ENCODE data around the gene UBE2D2. TPM values are rescaled to one million over a fixed set of nuclear protein-coding genes. Genes with fewer than 3 reads are reported as not detected.

UBE2D2 gene
- polyA plus RNA-seq, 2 of the 4 experiments (the other 2 are of a cell fraction): 74.8 to 115 TPM

DNA sequence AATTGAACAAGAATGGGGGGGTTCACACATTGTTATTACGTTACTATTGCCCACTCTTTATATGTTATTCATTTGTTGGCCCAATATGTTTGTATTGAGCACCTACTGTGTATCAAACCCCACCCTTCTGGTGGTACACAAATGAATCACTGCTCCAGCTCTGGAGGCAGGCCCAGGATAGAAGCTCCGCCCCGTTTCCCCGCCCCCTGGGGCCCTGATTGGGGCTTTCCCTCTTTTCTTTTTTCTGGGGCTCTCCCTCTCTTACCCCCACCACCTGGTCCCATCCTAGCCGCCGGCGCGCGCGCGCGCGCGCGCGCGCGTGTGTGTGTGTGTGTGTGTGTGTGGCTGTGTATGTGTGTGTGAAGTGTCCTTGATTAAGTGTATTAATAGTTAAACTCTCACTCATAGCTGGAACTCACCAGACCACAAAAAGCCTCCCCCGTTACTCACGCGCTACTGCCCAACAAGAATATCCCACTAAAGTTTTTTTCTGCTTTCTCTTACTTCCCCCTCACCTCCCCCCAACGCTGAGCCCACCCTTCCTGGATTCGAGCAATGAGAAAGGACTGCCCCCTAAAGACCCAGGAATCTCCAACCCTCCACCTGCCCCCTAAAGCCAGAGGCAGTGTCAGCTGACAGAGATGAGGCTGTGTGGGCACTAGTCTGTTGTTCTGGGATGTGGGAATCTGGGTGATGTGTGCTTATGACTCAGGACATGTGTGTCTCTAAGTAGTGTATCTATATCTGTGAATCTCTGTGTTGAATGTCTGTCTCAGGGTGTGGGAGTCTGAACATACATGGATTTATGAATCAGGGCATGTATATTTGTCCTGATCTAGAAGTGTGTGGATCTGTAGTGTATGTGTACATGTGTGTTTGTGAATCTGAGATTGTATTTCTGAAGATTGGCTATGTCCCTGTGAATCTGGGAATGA is 91.0 kb downstream of the UBE2D2 start:
- ChIA-PET POLR2A (interaction anchor here (0.7 to 2.3 kb wide), 4 partner anchors 8 to 17 kb away, joined by 3 to 13 read pairs (median 4); no protein-coding TSS in a partner anchor), CTCF (interaction anchor here (0.6 to 17.1 kb wide), 5 partner anchors 17 to 725 kb away, joined by 3 to 195 read pairs (median 10); no protein-coding TSS in a partner anchor)
- Histone ChIP-seq H3K4me3 (peak overlapping the region; percentile 16; the same call in 2 of the 3 replicates), H3K9me3 (no peaks in the 10 kb centered on the region), H3K4me1 (peaks cover 81% of the 10 kb centered on the region), H3K4me2 (peak overlapping the region; percentile 99), H3K27ac (peak overlapping the region; percentile 66 to 98)
- 7% methylated on average over 23 of the region's 23 CpGs for WGBS (ENCODE audit: missing lambda C conversion rate)
- TF ChIP-seq EHF (CRISPR knock-in tag; IDR thresholded peaks at IDR 0.05) (no peak), KDM5A (IDR thresholded peaks at IDR 0.05) (no peak), RAD21 (conservative IDR thresholded peaks at IDR 0.05 in 1 of 2, IDR thresholded peaks at IDR 0.05 in 1 of 2) (no peak), USF2 (IDR thresholded peaks at IDR 0.05) (0 out of 2 replicates have a peak, but pooled peaks have one; percentile 17), ZC3H11A (IDR thresholded peaks at IDR 0.05) (no peak), ESRRA (IDR thresholded peaks at IDR 0.05; ENCODE audit: borderline replicate concordance, low read length) (no peak), CEBPB (IDR thresholded peaks at IDR 0.05) (no peak), POLR2A (IDR thresholded peaks at IDR 0.05; ENCODE audit: low read length) (no peak), FOSL2 (IDR thresholded peaks at IDR 0.05) (no peak), FOSL2 (CRISPR knock-in tag; IDR thresholded peaks at IDR 0.05) (peak; percentile 53), POLR2AphosphoS2 (conservative IDR thresholded peaks at IDR 0.05; ENCODE audit: low read length) (no peak), JUN (IDR thresholded peaks at IDR 0.05) (0 out of 5 replicates have a peak, but pooled peaks of 1 of the 2 experiments have one; percentile 28)
- TF ChIP-seq, protein P1, sequence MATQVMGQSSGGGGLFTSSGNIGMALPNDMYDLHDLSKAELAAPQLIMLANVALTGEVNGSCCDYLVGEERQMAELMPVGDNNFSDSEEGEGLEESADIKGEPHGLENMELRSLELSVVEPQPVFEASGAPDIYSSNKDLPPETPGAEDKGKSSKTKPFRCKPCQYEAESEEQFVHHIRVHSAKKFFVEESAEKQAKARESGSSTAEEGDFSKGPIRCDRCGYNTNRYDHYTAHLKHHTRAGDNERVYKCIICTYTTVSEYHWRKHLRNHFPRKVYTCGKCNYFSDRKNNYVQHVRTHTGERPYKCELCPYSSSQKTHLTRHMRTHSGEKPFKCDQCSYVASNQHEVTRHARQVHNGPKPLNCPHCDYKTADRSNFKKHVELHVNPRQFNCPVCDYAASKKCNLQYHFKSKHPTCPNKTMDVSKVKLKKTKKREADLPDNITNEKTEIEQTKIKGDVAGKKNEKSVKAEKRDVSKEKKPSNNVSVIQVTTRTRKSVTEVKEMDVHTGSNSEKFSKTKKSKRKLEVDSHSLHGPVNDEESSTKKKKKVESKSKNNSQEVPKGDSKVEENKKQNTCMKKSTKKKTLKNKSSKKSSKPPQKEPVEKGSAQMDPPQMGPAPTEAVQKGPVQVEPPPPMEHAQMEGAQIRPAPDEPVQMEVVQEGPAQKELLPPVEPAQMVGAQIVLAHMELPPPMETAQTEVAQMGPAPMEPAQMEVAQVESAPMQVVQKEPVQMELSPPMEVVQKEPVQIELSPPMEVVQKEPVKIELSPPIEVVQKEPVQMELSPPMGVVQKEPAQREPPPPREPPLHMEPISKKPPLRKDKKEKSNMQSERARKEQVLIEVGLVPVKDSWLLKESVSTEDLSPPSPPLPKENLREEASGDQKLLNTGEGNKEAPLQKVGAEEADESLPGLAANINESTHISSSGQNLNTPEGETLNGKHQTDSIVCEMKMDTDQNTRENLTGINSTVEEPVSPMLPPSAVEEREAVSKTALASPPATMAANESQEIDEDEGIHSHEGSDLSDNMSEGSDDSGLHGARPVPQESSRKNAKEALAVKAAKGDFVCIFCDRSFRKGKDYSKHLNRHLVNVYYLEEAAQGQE (IDR thresholded peaks at IDR 0.05): no peak
- peak; percentile 20 to 53; a peak in 3 of 6 replicates for ATAC-seq
- DNase-seq (ENCODE audit: low read depth in 1 of 2, low spot score in 1 of 2): peak; percentile 64 to 88
- FAIRE-seq: no peak

DNA sequence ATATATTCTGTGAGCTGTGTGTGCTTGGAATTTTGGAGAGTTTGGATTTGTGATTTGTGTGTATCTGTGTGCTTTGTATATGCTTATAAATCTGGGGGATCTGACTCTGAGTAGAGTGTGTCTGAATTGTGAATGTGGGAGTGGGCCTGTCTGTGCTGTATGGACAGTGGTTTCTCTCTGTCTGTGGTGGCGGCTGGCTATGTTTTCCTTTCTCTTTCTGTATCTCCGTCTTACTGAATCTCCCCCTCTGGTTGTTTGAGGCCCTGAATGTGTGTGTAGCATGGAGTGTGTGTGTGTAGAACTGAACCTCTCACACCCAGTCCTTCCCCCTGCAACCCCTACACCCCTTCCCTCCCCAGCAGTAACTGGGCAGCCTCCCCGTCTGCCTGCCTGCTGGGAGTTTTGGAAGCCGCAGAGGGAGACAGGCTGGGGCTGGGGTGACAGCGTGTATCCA is 91.7 kb downstream of the UBE2D2 start:
- POLR2A ChIA-PET: interaction anchor here (2.3 kb wide), 1 partner anchor 8 kb away, joined by 13 read pairs; no protein-coding TSS in a partner anchor
- CTCF ChIA-PET: interaction anchor here (1.1 to 17.1 kb wide), 7 partner anchors 18 to 134 kb away, joined by 3 to 195 read pairs (median 6); no protein-coding TSS in a partner anchor
- DNase-seq (ENCODE audit: low read depth in 1 of 2, low spot score in 1 of 2): no peak
- FAIRE-seq: no peak
- H3K9me3 ChIP-seq: no peaks in the 10 kb centered on the region
- 88% methylated on average over 5 of the region's 5 CpGs for WGBS (ENCODE audit: missing lambda C conversion rate)
- H3K27ac ChIP-seq: peak overlapping the region; percentile 55 to 98
- H3K4me3 ChIP-seq: no peak overlapping the region
- peaks cover 81% of the 10 kb centered on the region for H3K4me1 ChIP-seq
- ATAC-seq: no peak
- peak overlapping the region; percentile 99 for H3K4me2 ChIP-seq
- no peak for TF ChIP-seq CEBPB (IDR thresholded peaks at IDR 0.05)
- TF ChIP-seq RCOR1 (IDR thresholded peaks at IDR 0.05; ENCODE audit: low read depth, low read length): no peak
- TF ChIP-seq FOSL2 (IDR thresholded peaks at IDR 0.05): no peak
- TF ChIP-seq FOSL2 (CRISPR knock-in tag; IDR thresholded peaks at IDR 0.05): no peak
- TF ChIP-seq CHD2 (IDR thresholded peaks at IDR 0.05; ENCODE audit: low read length, partially characterized antibody): no peak
- TF ChIP-seq HOXB13 (CRISPR knock-in tag; IDR thresholded peaks at IDR 0.05; ENCODE audit: low read depth): no peak

DNA sequence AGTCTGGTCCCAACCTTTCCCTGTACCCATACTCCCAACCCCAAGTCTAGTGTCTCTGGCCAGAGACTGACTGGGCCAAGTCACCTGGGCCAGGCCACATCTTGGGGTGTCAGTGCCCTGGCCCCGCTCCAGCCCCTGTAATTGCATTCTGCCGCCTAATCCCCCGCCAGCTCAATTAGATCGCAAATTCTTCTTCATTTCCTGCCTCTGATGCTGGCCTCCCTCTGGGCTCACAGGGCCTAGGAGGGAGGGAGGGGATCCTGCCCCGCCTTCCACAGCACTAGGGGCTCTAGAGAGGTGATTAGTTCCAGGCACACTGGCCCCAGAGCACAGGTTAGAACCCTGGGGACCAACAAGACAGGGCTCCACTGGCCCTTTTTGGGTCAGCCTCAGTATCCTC is 92.5 kb downstream of the UBE2D2 start:
- H3K4me2 ChIP-seq: peak overlapping the region; percentile 99; the same call in 2 of the 3 replicates
- ChIA-PET CTCF (interaction anchor here (1.2 to 17.1 kb wide), 7 partner anchors 9 to 134 kb away, joined by 3 to 195 read pairs (median 6); no protein-coding TSS in a partner anchor), POLR2A (no interaction called here)
- TF ChIP-seq USF2 (IDR thresholded peaks at IDR 0.05): no peak
- no peak for TF ChIP-seq JUNB (IDR thresholded peaks at IDR 0.05)
- TF ChIP-seq, protein P2, sequence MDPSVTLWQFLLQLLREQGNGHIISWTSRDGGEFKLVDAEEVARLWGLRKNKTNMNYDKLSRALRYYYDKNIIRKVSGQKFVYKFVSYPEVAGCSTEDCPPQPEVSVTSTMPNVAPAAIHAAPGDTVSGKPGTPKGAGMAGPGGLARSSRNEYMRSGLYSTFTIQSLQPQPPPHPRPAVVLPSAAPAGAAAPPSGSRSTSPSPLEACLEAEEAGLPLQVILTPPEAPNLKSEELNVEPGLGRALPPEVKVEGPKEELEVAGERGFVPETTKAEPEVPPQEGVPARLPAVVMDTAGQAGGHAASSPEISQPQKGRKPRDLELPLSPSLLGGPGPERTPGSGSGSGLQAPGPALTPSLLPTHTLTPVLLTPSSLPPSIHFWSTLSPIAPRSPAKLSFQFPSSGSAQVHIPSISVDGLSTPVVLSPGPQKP (IDR thresholded peaks at IDR 0.05; ENCODE audit: low read depth, low read length): no peak
- no peak for TF ChIP-seq POLR2AphosphoS2 (conservative IDR thresholded peaks at IDR 0.05; ENCODE audit: low read length)
- TF ChIP-seq ZC3H11A (IDR thresholded peaks at IDR 0.05): no peak
- TF ChIP-seq JUN (IDR thresholded peaks at IDR 0.05): no peak
- no peak for TF ChIP-seq HEYL (CRISPR knock-in tag; IDR thresholded peaks at IDR 0.05)
- no peak for TF ChIP-seq RAD21 (conservative IDR thresholded peaks at IDR 0.05 in 1 of 2, IDR thresholded peaks at IDR 0.05 in 1 of 2)
- TF ChIP-seq CBX8 (IDR thresholded peaks at IDR 0.05): no peak
- no peak for TF ChIP-seq NPAS2 (CRISPR knock-in tag; IDR thresholded peaks at IDR 0.05; ENCODE audit: borderline replicate concordance)
- TF ChIP-seq, protein P3, sequence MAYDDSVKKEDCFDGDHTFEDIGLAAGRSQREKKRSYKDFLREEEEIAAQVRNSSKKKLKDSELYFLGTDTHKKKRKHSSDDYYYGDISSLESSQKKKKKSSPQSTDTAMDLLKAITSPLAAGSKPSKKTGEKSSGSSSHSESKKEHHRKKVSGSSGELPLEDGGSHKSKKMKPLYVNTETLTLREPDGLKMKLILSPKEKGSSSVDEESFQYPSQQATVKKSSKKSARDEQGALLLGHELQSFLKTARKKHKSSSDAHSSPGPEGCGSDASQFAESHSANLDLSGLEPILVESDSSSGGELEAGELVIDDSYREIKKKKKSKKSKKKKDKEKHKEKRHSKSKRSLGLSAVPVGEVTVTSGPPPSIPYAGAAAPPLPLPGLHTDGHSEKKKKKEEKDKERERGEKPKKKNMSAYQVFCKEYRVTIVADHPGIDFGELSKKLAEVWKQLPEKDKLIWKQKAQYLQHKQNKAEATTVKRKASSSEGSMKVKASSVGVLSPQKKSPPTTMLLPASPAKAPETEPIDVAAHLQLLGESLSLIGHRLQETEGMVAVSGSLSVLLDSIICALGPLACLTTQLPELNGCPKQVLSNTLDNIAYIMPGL (CRISPR knock-in tag; IDR thresholded peaks at IDR 0.05; ENCODE audit: borderline replicate concordance): no peak

More for the DNA sequence above, 92.5 kb downstream of the UBE2D2 start:
- H3K4me3 ChIP-seq: no peak overlapping the region
- no peaks in the 10 kb centered on the region for H3K9me3 ChIP-seq
- FAIRE-seq: no peak
- H3K27ac ChIP-seq: peak overlapping the region; percentile 78 to 98; a peak in 4 of 6 replicates
- H3K4me1 ChIP-seq: peaks cover 89% of the 10 kb centered on the region
- 89% methylated on average over 5 of the region's 5 CpGs for WGBS (ENCODE audit: missing lambda C conversion rate)
- ATAC-seq: no peak
- no peak for DNase-seq (ENCODE audit: low read depth in 1 of 2, low spot score in 1 of 2)
